Neural crest cell (in vitro differentiated cells): ENCODE data around the gene KASH5. TPM values are rescaled to one million over a fixed set of nuclear protein-coding genes. Genes with fewer than 3 reads are reported as not detected.

Experiments used
- DNase-seq: peaks from one replicate; pipeline ENCODE4 v3.0.0; 2021; ENCODE audit warnings: low read depth, mixed read lengths, low spot score
- H3K27ac Mint-ChIP-seq: one replicate; pipeline ENCODE4 v1.8.0; 2021; ENCODE audit warnings: mild to moderate bottlenecking, mixed read lengths; ENCODE audit not compliant: unreplicated experiment
- H3K27me3 Mint-ChIP-seq: 2 replicates; pipeline ENCODE4 v1.8.0; 2021; ENCODE audit warnings: low read depth, mild to moderate bottlenecking, mixed read lengths
- H3K36me3 Mint-ChIP-seq: 2 replicates; pipeline ENCODE4 v1.8.0; 2021; ENCODE audit warnings: low read depth, mild to moderate bottlenecking, mixed read lengths
- H3K4me1 Mint-ChIP-seq: 2 replicates; pipeline ENCODE4 v1.8.0; 2021; ENCODE audit warnings: mixed read lengths
- H3K4me3 Mint-ChIP-seq: one replicate; pipeline ENCODE4 v1.8.0; 2021; ENCODE audit warnings: mild to moderate bottlenecking, mixed read lengths
- H3K9me3 Mint-ChIP-seq: 2 replicates; pipeline ENCODE4 v1.8.0; 2021; ENCODE audit warnings: mixed read lengths
- CTCF ChIP-seq: fragments of 200-600 bp; sonication (generic); conservative IDR thresholded peaks from 2 replicates; pipeline ENCODE4 v1.5.0; 2021; ENCODE audit warnings: antibody characterized with exemption, mild to moderate bottlenecking
- total RNA-seq: library from RNA; stranded (reverse); gene quantifications from 2 replicates; pipeline ENCODE4 v1.2.1, GENCODE V29; 2021

Gene KASH5
- total RNA-seq, 1 donor from 2014 or later: not detected

GRCh38 chr19:49411681-49412326, 23.8 kb downstream of the KASH5 start:
- peaks cover 8% of the 10 kb centered on the region for H3K4me1 Mint-ChIP-seq
- no peak overlapping the region for H3K27ac Mint-ChIP-seq
- no peak for TF ChIP-seq CTCF
- no peak for DNase-seq
- H3K27me3 Mint-ChIP-seq: peaks cover 20% of the 10 kb centered on the region
- no peaks in the 10 kb centered on the region for H3K36me3 Mint-ChIP-seq
- no peak overlapping the region for H3K4me3 Mint-ChIP-seq
- no peaks in the 10 kb centered on the region for H3K9me3 Mint-ChIP-seq

- peaks cover 34% of the 10 kb centered on the region for H3K27me3 Mint-ChIP-seq
- H3K36me3 Mint-ChIP-seq: no peaks in the 10 kb centered on the region
Observed at GRCh38 chr19:49413348-49413747, 25.3 kb downstream of the KASH5 start.

GRCh38 chr19:49414256-49414655, 26.2 kb downstream of the KASH5 start:
- Mint-ChIP-seq H3K4me3 (no peak overlapping the region), H3K4me1 (peaks cover 8% of the 10 kb centered on the region), H3K36me3 (no peaks in the 10 kb centered on the region), H3K27me3 (peaks cover 43% of the 10 kb centered on the region), H3K27ac (no peak overlapping the region), H3K9me3 (no peaks in the 10 kb centered on the region)
- no peak for TF ChIP-seq CTCF
- DNase-seq: no peak

More at GRCh38 chr19:49413348-49413747, 25.3 kb downstream of the KASH5 start:
- Mint-ChIP-seq H3K4me1 (peaks cover 8% of the 10 kb centered on the region), H3K9me3 (no peaks in the 10 kb centered on the region), H3K4me3 (no peak overlapping the region), H3K27ac (no peak overlapping the region)
- TF ChIP-seq CTCF: no peak
- no peak for DNase-seq

- H3K27me3 Mint-ChIP-seq: peaks cover 53% of the 10 kb centered on the region
Observed at GRCh38 chr19:49415102-49415809, 27.2 kb downstream of the KASH5 start.

GRCh38 chr19:49415810-49416200, 27.8 kb downstream of the KASH5 start:
- H3K27ac Mint-ChIP-seq: no peak overlapping the region
- no peak overlapping the region for H3K4me3 Mint-ChIP-seq
- H3K9me3 Mint-ChIP-seq: no peaks in the 10 kb centered on the region
- no peaks in the 10 kb centered on the region for H3K36me3 Mint-ChIP-seq
- no peak for DNase-seq
- TF ChIP-seq CTCF: no peak
- H3K4me1 Mint-ChIP-seq: peaks cover 10% of the 10 kb centered on the region
- H3K27me3 Mint-ChIP-seq: peaks cover 58% of the 10 kb centered on the region

More at GRCh38 chr19:49415102-49415809, 27.2 kb downstream of the KASH5 start:
- Mint-ChIP-seq H3K4me1 (peaks cover 8% of the 10 kb centered on the region), H3K27ac (no peak overlapping the region), H3K9me3 (no peaks in the 10 kb centered on the region), H3K36me3 (no peaks in the 10 kb centered on the region), H3K4me3 (no peak overlapping the region)
- DNase-seq: no peak
- no peak for TF ChIP-seq CTCF
